ENCODE measurements around the gene ATP11B.

Gene ATP11B

GRCh38 chr3:182910936-182911781 is 117.9 kb downstream of the ATP11B start:
- H3K9ac ChIP-seq (ENCODE audit: low read length): no peak overlapping the region

GRCh38 chr3:182911782-182912111 is 118.4 kb downstream of the ATP11B start:
- peaks cover 26% of the 10 kb centered on the region for H3F3A ChIP-seq (ENCODE audit: insufficient read depth)
- TF ChIP-seq EZH2phosphoT487 (conservative IDR thresholded peaks at IDR 0.05; ENCODE audit: low read length) (no peak), CTCF (IDR thresholded peaks at IDR 0.05; ENCODE audit: insufficient read depth, low read length, poor library complexity, severe bottlenecking) (no peak)
- H3K9me3 ChIP-seq (ENCODE audit: insufficient read depth, low read length): no peaks in the 10 kb centered on the region
- H3K9ac ChIP-seq (ENCODE audit: low read length): no peak overlapping the region
- no peak overlapping the region for H3K27ac ChIP-seq (ENCODE audit: low read depth, low read length)
- no peaks in the 10 kb centered on the region for H3K27me3 ChIP-seq (ENCODE audit: low read length)
- no peak overlapping the region for H3K4me2 ChIP-seq (ENCODE audit: low read depth, low read length, poor library complexity, severe bottlenecking)
- no peaks in the 10 kb centered on the region for H4K20me1 ChIP-seq (ENCODE audit: low read depth, low read length)
- no peak overlapping the region for H2AFZ ChIP-seq (ENCODE audit: low read depth, low read length, severe bottlenecking)
- no peak overlapping the region for H3K4me3 ChIP-seq (ENCODE audit: insufficient read depth, low read length, poor library complexity, severe bottlenecking)
- H3K79me2 ChIP-seq (ENCODE audit: insufficient read depth, low read length): no peaks in the 10 kb centered on the region
- H3K36me3 ChIP-seq (ENCODE audit: low read length): peaks cover 17% of the 10 kb centered on the region; the same call in 1 of the 2 replicates
- H3K9me2 ChIP-seq (replicated peaks; ENCODE audit: insufficient read depth, low read length): no peaks in the 10 kb centered on the region

More at GRCh38 chr3:182910936-182911781, 117.9 kb downstream of the ATP11B start:
- no peak overlapping the region for H3K4me3 ChIP-seq (ENCODE audit: insufficient read depth, low read length, poor library complexity, severe bottlenecking)
- H3K36me3 ChIP-seq (ENCODE audit: low read length): peaks cover 14% of the 10 kb centered on the region; the same call in 1 of the 2 replicates
- no peak for TF ChIP-seq CTCF (IDR thresholded peaks at IDR 0.05; ENCODE audit: insufficient read depth, low read length, poor library complexity, severe bottlenecking)
- TF ChIP-seq EZH2phosphoT487 (conservative IDR thresholded peaks at IDR 0.05; ENCODE audit: low read length): no peak
- H3K9me2 ChIP-seq (replicated peaks; ENCODE audit: insufficient read depth, low read length): no peaks in the 10 kb centered on the region
- H3K27me3 ChIP-seq (ENCODE audit: low read length): no peaks in the 10 kb centered on the region
- peaks cover 26% of the 10 kb centered on the region for H3F3A ChIP-seq (ENCODE audit: insufficient read depth)
- no peak overlapping the region for H3K27ac ChIP-seq (ENCODE audit: low read depth, low read length)
- no peak overlapping the region for H3K4me2 ChIP-seq (ENCODE audit: low read depth, low read length, poor library complexity, severe bottlenecking)
- no peaks in the 10 kb centered on the region for H3K79me2 ChIP-seq (ENCODE audit: insufficient read depth, low read length)
- no peaks in the 10 kb centered on the region for H4K20me1 ChIP-seq (ENCODE audit: low read depth, low read length)
- no peaks in the 10 kb centered on the region for H3K9me3 ChIP-seq (ENCODE audit: insufficient read depth, low read length)
- H2AFZ ChIP-seq (ENCODE audit: low read depth, low read length, severe bottlenecking): no peak overlapping the region

GRCh38 chr3:182912474-182912873 is 119.2 kb downstream of the ATP11B start:
- H3K9me3 ChIP-seq (ENCODE audit: insufficient read depth, low read length): no peaks in the 10 kb centered on the region
- H3K9ac ChIP-seq (ENCODE audit: low read length): no peak overlapping the region
- peaks cover 17% of the 10 kb centered on the region; the same call in 1 of the 2 replicates for H3K36me3 ChIP-seq (ENCODE audit: low read length)
- H4K20me1 ChIP-seq (ENCODE audit: low read depth, low read length): no peaks in the 10 kb centered on the region
- H3K4me3 ChIP-seq (ENCODE audit: insufficient read depth, low read length, poor library complexity, severe bottlenecking): no peak overlapping the region
- no peaks in the 10 kb centered on the region for H3K27me3 ChIP-seq (ENCODE audit: low read length)
- TF ChIP-seq EZH2phosphoT487 (conservative IDR thresholded peaks at IDR 0.05; ENCODE audit: low read length): no peak
- TF ChIP-seq CTCF (IDR thresholded peaks at IDR 0.05; ENCODE audit: insufficient read depth, low read length, poor library complexity, severe bottlenecking): no peak
- H3K79me2 ChIP-seq (ENCODE audit: insufficient read depth, low read length): no peaks in the 10 kb centered on the region
- H3F3A ChIP-seq (ENCODE audit: insufficient read depth): peaks cover 22% of the 10 kb centered on the region
- H3K4me2 ChIP-seq (ENCODE audit: low read depth, low read length, poor library complexity, severe bottlenecking): no peak overlapping the region
- no peak overlapping the region for H2AFZ ChIP-seq (ENCODE audit: low read depth, low read length, severe bottlenecking)
- H3K27ac ChIP-seq (ENCODE audit: low read depth, low read length): no peak overlapping the region
- no peaks in the 10 kb centered on the region for H3K9me2 ChIP-seq (replicated peaks; ENCODE audit: insufficient read depth, low read length)
